Adipose tissue (tissue), 3 donors: ENCODE data around the gene PTPN7. TPM values are rescaled to one million over a fixed set of nuclear protein-coding genes. Genes with fewer than 3 reads are reported as not detected.
A peak's percentile ranks its signal among the peaks of the same experiment; 100 is the strongest.
"Not testable (repeated sequence)": the region's sequence is repeated elsewhere in the genome, so short reads cannot be mapped to it uniquely, and the experiment has no call there.

ENCODE experiments used
- H3K27ac ChIP-seq: one replicate; pipeline ENCODE4 v1.5.1; 2013; ENCODE audit warnings: low read depth, low read length
- WGBS, 3 donors: extraction: QIAGEN DNeasy Blood & Tissue Kit; methylation state at CpG; one replicate each; pipeline ENCODE4 v1.1.7; 2013; 5-methylcytosine and 5-hydroxymethylcytosine counted together
- polyA plus RNA-seq, 3 donors: library from polyadenylated mRNA; stranded (reverse); fragments of 200-250 nt; gene quantifications; one replicate each; pipeline ENCODE4 v1.2.3, GENCODE V29; 2013
- donor health status: healthy with polysubstance abuse.
- donor health status: Bipolar disorder and iron deficiency.
- donor health status: healthy.

PTPN7 gene
- polyA plus RNA-seq, 3 donors, result 0.47 to 2.9 (median 1.1) TPM

DNA sequence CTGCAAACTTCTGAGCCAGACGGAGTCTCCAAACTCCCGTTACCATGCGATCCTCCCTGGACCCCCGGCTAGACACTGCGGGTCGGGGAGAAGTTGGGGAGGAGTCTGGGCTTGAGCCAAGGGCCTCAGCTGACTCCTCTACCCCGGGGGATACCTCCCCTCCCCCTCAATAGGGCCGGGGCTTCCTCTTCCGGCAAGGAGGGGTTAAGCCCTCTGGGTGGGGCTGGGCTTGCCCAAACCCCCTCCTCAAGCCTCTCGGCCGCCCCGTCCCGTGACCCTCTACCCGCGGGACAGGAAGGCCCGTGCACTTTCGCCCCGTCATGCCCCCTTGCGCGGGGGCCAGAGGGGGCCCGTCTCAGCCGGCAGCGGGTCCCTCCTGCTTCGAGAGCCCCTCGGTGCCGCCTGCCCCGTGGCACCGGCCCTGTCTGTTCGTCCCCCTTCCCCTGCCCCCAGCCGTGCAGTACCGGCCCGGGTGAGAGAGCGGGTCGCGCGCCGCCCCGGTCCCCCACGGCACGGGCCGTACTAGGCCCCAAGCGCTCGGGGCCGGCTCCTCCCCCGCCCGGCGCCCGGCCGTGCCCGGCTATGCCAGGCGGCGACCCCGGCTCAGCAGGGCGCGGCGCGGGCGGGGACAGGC lies 16.5 kb downstream of the PTPN7 start:
- H3K27ac ChIP-seq, result peak overlapping the region; percentile 36
- WGBS, 3 donors, result 0 to 1% (median 1%) methylated on average over 15 to 58 of the region's 58 CpGs

DNA sequence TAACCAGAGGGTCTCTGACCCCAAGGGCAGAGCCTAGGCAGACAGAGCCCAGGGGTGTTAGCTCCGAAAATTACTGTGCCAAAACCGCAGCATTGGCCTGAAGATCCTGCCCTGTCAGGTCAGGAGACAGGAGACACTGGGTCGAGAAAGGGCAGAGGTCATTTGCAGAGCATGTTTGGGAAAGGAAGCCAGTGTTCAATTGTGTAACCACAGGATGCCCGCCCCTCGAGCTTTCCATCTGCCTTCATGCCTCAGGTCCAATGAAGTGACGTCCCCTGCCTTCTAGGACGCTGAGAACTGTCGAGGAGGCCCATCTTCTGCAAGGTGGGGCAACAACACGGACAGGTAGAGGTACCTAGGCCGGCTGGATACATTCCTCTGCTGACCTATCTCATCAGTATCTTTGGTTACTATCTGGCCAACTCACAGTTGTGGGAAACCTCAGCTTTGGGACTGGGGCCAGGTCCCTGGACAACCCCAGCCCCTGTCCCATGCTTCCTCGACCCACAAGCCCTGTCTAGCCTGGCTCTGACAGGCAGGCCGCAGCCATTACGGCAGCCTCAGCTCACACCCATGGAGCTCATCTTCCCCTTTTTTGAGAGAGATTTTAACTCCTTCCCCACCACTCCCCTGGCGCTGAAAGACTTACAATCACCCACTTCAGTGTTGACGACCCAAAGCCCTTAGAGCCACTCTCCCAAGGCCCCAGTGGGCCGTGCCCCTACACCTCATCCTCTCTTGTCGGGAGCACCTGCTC lies 17.2 kb downstream of the PTPN7 start:
- H3K27ac ChIP-seq, result no peak overlapping the region

DNA sequence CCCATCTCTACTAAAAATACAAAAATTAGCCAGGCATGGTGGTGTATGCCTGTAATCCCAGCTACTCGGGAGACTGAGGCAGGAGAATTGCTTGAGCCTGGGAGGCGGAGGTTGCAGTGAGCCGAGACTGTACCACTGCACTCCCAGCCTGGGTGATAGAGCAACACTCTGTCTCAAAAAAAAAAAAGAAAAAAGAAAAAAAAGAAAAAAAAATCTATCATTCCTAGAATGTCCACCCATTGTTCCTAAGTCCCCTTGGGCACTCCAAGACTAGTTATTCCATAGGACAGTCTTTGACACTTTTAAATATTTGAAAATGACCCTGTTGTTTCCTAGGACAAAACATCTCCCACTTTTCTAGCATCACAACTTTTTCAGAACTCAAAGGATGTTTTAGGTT lies 18.9 kb downstream of the PTPN7 start:
- not testable (repeated sequence) for H3K27ac ChIP-seq
- WGBS, 3 donors, result 76 to 89% (median 89%) methylated on average over 3 of the region's 3 CpGs

More for the DNA sequence above, 17.2 kb downstream of the PTPN7 start:
- WGBS, 3 donors, result 2 to 11% (median 3%) methylated on average over 17 of the region's 17 CpGs

DNA sequence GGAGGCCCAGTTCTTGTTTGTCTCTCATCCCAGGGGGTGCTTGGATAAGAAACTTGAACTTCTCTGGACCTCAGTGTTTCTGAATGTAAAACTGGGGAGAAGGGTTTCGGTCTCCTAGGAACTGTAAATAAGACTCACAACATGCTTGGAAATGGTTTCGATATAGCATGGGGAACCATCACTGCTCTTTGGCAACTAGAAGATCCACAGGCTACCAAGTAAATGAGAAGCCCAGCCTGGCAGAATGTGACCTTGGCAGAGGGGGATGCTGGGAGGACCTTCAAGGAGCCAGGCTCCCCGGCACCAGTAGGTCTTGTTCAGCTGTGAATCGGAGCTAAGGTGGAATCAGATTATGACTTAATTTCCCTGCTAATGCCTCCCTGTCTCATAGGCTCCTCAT lies 19.6 kb downstream of the PTPN7 start:
- WGBS, 3 donors, result 59 to 84% (median 80%) methylated on average over 4 of the region's 4 CpGs

DNA sequence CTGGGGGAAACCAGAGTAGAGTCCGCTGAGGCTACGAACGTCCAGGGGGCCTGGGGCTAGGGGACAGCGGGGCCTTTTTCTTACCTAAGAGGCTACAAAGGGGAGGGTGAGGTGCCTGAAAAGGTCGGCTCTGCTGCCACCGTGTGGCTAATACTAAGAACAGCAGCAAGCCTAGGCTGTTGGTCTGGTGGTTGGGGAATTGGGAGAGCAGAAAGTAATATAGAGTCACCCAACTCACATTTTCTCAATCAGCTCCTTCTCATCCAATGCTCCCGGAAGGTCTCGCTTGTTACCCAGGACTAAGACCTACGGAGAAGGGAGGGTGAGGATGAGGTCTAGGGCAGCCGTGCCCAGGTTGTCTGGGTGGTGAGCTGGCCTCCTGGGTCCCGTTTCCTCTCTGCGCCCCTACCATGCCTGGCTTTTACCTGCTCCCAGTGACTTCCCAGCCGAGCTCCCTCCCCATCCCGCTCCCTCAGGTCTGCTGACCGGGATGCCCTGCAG lies 25.1 kb downstream of the PTPN7 start:
- WGBS, 3 donors, result 39 to 48% (median 43%) methylated on average over 15 of the region's 15 CpGs
- H3K27ac ChIP-seq, result no peak overlapping the region

More for the DNA sequence above, 19.6 kb downstream of the PTPN7 start:
- no peak overlapping the region for H3K27ac ChIP-seq

DNA sequence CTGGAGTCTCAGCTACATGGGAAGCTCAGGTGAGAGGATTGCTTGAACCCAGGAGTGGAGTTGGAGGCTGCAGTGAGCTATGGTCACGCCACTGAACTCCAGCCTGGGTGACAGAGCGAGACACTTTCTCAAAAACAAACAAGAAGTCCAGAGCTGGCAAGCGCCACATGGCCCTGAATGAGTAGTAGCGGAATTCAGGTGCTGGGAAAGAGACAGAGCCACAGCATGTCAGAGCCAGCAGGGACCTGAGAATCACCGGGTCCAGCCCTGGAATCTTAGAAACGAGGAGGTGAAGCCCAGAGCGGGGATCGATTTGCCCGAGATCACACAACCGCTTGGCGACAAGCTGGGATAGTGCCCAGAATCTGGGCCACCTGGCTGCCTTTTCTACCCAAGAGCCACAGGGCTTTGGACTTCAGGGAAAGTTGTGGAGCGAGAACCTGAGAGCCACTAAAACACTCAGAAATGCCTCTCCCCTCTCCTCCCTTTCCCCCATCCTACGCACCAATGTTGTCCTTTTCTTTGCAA lies 25.7 kb downstream of the PTPN7 start:
- WGBS, 3 donors, result 49 to 90% (median 86%) methylated on average over 13 of the region's 13 CpGs
- H3K27ac ChIP-seq, result no peak overlapping the region

DNA sequence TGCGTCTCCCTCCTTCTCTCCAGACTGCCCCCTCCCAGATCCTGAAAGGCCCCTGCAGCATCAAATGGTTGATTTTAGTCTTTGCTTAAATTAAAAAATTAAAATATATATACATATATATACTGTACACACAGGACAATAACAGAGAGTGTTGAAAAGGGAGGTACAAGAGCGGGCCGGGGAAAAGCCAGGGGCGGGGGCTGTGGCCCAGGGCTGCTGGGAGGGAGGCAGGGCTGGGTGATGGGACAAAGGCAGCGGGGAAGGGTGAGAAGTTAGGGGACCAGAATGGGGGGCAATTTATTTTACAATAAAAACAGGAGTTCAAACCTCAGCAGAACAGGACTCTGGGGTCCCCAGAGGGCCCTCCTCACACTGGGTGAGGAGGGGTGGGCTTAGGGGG lies 26.4 kb downstream of the PTPN7 start:
- WGBS, 3 donors, result 94 to 96% (median 94%) methylated on average over 5 of the region's 5 CpGs

DNA sequence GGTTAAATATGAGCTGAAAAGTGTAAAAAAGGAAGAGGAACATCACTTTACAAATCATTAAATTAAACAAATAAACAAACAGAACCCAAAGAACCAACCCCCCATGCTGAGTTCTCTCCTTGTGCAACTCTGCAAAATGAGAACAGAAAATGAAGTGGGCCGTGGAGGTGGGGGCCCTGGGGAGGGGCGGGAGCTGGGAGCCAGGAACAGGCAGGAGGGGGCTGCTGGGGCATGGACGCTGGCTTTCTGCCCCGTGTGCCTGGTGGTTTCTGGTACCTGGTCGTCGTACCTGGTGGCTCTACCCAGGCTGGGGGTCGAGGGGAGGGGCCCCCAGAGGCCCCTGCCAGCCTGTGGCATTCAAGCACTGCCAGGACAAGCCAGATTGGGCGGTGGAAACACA lies 26.9 kb downstream of the PTPN7 start:
- H3K27ac ChIP-seq, result no peak overlapping the region
- WGBS, 3 donors, result 51 to 77% (median 75%) methylated on average over 7 to 8 of the region's 8 CpGs

More for the DNA sequence above, 26.4 kb downstream of the PTPN7 start:
- no peak overlapping the region for H3K27ac ChIP-seq

DNA sequence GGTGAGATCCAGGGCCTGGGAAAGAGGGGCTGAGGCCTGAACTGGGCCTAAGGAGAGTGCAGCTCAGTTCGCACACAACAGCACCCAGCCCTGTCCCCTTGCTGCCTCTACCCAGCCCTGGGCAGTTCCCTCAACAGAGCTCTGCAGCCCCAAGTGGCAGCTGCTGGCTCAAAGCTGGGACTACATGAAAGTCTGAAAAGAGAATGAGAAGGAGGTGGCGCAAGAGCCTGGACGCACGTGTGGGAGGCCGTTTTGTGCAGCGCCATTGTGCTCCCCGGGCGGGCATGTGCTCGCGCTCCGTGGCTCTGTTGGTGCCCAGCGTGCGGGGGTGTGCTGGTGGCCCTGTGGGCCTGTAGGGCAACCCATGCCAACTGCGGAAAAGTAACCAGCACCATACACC lies 27.4 kb downstream of the PTPN7 start:
- peak overlapping the region; percentile 9 for H3K27ac ChIP-seq

DNA sequence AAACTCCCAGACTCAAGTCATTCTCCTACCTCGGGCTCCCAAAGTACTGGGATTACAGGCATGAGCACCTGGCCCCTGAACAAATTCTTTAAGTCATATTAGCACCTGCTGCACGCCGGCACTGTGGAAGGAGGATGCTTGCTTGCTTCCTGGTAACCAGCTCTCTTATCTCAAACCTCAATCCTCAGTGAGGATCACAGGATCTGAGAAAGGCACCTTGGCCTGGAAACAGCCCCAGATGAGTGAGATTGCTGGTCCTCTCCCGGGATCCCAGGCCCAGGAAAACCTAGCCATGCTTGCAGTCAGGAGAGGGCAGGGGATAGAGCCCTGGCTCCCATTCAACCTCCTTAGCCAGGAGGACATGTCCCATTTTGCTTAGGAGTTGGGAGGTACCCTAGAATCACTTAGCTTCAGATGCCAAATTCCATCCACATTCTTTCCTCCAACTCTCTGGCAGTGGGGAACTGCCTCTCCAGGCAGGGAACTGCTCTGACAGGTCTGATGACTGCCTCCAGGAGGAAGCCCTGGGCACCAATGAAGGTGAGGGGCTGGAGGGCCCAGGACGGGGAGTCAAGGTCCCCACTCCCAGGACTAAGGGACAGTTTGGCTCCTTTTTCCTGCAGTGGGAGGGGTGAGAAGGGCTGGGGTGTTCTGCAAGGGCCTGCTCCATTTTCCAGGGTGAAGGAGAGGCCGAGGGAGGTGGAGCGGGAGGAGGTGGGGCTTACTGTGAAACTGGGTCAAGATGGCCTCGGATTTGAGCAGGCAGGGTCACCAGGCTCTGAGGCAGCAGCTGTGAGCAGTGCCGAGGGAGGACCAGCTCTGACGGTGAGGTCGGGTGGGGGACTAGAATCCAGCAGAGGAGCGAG lies 28.2 kb downstream of the PTPN7 start:
- H3K27ac ChIP-seq, result no peak overlapping the region
- 54 to 65% (median 64%) methylated on average over 12 of the region's 12 CpGs for WGBS, 3 donors

More for the DNA sequence above, 27.4 kb downstream of the PTPN7 start:
- WGBS, 3 donors, result 54 to 87% (median 57%) methylated on average over 14 of the region's 14 CpGs

DNA sequence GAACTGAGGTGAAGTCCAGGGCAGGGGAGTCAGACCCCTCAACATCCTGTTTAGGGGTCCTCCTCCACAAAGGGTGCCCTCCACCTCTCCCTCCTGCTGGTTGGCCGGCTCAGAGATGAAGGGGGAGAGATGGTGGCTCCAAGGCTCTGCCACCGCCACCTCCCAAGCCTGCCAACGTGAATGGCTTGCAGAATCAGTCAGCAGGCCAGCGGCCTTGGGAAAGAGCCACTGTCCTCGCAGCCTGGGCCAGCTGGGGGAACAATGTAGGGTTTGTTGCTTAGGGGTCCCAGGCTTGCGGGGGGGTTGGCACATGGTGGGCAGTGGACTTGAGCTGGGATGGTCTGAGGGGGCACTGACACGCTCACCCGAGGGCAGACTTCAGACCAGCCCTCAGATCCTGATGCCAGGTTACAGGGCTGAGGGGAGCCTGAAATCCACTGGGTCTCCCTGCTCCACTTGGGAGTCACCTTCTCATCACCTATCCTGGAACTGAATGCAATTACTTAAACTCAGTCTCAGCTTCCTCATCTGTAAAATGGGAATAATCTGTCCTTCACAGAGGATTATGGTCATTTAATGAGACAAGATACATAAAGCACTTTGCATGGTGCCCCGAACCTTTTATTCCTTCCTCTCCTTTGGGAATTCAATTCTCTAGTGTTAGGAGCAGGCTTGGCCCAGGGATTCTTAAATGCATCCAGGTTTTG lies 29.4 kb downstream of the PTPN7 start:
- WGBS, 3 donors, result 61 to 72% (median 68%) methylated on average over 9 of the region's 9 CpGs
- H3K27ac ChIP-seq, result no peak overlapping the region

DNA sequence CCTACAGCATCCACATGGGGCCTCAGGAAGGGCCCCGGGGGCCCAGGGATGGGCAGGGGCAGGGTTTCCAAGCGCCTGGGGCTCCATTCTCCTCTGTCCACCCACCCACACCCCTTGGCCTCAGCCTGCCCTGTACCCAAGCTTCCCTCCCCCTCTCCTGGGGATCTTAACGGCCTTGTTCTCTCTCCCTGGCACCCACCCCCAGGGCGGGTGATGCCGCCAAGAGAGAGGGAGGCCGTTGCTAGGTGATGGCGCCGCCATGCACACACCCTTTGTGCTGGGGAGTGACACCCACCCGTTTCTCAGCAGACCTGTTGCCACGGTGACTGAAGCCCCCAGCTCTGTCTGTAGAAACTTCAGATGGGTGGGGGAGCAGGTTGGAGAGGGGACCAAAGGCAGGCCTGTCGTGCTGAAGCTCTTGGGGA lies 30.1 kb downstream of the PTPN7 start:
- WGBS, 3 donors, result 54 to 59% (median 56%) methylated on average over 8 to 11 of the region's 11 CpGs
- no peak overlapping the region for H3K27ac ChIP-seq

DNA sequence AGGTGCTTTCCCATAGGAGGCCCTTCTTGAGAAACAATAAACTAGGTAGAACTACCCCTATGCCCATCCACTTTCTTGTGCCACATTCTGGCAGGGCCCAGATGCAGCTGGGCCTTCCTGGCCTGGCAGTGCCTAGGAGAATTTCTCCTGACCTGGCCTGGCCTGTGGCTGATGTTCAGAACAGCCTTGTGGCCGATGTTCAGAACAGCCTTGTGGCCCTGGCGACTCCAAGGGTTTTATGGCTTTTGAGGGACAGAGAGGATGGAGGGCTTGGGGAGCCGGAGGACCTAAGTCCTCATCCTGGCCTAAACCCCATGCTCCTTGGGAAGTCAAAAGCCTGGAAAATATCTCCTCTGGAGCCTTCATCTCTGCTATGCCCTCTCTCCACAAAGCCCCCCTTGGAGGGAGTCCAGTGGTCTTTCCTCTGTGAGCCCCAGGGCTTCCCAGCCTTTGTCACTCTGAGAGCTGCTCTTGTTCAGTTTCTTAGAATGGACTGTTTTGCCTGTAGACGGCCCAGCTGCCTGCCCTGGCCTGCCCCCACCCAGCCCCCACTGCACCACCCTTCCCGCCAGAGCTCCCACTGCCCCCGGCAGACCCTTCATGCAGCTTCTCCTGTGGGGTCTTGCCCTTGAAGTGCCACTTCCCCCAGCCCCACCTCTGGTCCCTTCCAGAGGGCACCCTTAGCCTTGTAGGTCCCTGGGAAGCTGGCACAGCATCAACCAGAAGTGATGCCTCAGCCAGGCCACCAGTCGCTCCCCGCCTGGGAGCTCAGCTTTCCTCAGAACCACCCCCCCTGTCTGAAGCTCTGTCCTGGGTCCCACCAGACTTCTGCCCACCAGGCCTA lies 30.7 kb downstream of the PTPN7 start:
- no peak overlapping the region for H3K27ac ChIP-seq
- WGBS, 3 donors, result 76 to 84% (median 83%) methylated on average over 8 of the region's 8 CpGs

DNA sequence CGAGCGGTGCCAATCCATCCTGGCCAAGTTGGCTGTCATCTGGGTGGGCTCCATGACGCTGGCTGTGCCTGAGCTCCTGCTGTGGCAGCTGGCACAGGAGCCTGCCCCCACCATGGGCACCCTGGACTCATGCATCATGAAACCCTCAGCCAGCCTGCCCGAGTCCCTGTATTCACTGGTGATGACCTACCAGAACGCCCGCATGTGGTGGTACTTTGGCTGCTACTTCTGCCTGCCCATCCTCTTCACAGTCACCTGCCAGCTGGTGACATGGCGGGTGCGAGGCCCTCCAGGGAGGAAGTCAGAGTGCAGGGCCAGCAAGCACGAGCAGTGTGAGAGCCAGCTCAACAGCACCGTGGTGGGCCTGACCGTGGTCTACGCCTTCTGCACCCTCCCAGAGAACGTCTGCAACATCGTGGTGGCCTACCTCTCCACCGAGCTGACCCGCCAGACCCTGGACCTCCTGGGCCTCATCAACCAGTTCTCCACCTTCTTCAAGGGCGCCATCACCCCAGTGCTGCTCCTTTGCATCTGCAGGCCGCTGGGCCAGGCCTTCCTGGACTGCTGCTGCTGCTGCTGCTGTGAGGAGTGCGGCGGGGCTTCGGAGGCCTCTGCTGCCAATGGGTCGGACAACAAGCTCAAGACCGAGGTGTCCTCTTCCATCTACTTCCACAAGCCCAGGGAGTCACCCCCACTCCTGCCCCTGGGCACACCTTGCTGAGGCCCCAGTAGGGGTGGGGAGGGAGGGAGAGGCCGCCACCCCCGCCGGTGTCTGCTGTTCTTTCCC lies 32.4 kb downstream of the PTPN7 start:
- WGBS, 3 donors, result 93 to 96% (median 94%) methylated on average over 23 to 26 of the region's 26 CpGs
- no peak overlapping the region for H3K27ac ChIP-seq

DNA sequence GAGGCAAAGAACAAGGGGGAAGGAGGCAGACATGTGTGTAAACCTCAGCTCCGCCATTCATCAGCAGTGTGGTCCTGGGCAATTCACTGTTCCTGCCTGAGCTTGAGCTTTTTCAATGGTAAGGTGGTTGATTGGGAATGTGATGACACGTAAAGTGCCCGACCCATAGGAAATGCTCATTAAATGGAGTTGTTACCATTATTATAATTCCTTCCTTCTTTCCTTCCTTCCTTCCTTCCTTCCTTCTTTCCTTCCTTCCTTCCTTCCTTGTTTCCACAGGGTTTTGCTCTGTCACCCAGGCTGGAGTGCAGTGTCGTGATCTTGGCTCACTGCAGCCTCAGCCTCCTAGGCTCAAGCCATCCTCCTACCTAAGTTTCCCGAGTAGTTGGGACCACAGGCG lies 33.3 kb downstream of the PTPN7 start:
- 76 to 91% (median 81%) methylated on average over 6 of the region's 6 CpGs for WGBS, 3 donors
- H3K27ac ChIP-seq, result no peak overlapping the region

DNA sequence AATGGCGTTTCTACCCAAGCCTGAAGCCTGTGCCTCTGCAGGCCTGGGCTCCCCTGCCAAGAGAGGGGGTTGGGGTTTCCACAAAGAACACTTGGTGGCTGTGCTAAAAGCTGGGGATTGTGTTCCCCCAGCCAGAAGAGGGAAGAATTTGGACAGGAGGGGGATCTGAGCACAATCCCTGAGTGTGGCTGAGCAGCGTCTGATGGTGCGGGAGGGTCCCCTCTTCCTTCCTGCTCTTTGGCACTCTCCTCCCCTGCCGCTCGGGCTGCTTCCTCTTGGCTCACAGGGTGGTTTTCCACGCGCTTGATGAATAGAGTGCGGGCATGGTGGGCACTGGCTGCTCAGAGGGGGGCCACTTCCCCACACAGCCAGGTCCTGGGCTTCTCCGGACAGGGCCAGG lies 34.0 kb downstream of the PTPN7 start:
- WGBS, 3 donors, result 25 to 52% (median 33%) methylated on average over 9 of the region's 9 CpGs
- H3K27ac ChIP-seq, result no peak overlapping the region
